RWPE2 (cell line): ENCODE data around the gene VPS8.

Experiments
- ATAC-seq: fragments of 200-7000 bp; cut with Tn5 transposase; 3 replicates; pipeline ENCODE4 v1.9.1; 2021; ENCODE audit warnings: low read depth
- DNase-seq: peaks from one replicate; pipeline ENCODE4 v3.0.0-alpha.2; 2020; ENCODE audit warnings: low spot score
- H3K27ac ChIP-seq: fragments of 450-650 bp; 2 replicates; pipeline ENCODE4 v1.5.1; 2017; ENCODE audit warnings: mild to moderate bottlenecking; ENCODE audit not compliant: poor library complexity, severe bottlenecking
- H3K27me3 ChIP-seq: fragments of 250-450 bp; sonication (Bioruptor Pico); 2 replicates; pipeline ENCODE4 v1.5.1; 2021; ENCODE audit warnings: mild to moderate bottlenecking, moderate library complexity; ENCODE audit not compliant: insufficient read depth, poor library complexity, severe bottlenecking
- H3K36me3 ChIP-seq: fragments of 250-450 bp; sonication (Bioruptor Pico); 2 replicates; pipeline ENCODE4 v1.5.1; 2020; ENCODE audit warnings: low read depth, mild to moderate bottlenecking, moderate library complexity
- H3K4me1 ChIP-seq: fragments of 250-450 bp; sonication (Bioruptor Pico); 2 replicates; pipeline ENCODE4 v1.5.1; 2021; ENCODE audit warnings: mild to moderate bottlenecking, moderate library complexity; ENCODE audit not compliant: insufficient read depth, poor library complexity, severe bottlenecking
- H3K4me3 ChIP-seq: fragments of 250-450 bp; sonication (Bioruptor Pico); 2 replicates; pipeline ENCODE4 v1.5.1; 2021; ENCODE audit warnings: mild to moderate bottlenecking, moderate library complexity; ENCODE audit not compliant: severe bottlenecking
- H3K9me3 ChIP-seq: fragments of 250-450 bp; sonication (Bioruptor Pico); 2 replicates; pipeline ENCODE4 v1.5.1; 2021; ENCODE audit warnings: mild to moderate bottlenecking, moderate library complexity; ENCODE audit not compliant: severe bottlenecking
- TF ChIP-seq, protein P1 (sequence below): fragments of 450-650 bp; IDR thresholded peaks from one replicate; pipeline ENCODE4 v1.5.1; 2017; ENCODE audit warnings: mild to moderate bottlenecking, moderate library complexity; ENCODE audit not compliant: poor library complexity, severe bottlenecking

VPS8 gene

DNA sequence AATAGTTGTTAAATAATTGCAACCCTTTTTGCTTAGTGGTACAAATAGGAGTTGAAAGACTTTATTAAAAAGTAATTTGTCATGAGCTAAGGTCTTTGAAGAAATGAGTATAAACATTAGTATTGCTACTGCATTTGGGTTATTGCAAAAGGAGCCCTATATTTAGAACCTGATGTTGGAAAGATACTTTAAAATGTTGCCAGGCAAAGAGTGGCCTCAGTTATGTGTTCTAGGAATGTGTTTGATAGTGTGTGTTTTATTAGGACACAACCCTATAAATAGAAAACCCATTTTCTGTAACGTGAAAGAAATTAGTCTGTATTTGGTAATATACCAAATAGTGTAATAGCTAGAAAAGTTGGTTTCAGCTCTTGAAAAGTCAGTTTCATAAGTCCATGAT is 10.7 kb downstream of the VPS8 start:
- Histone ChIP-seq H3K4me3 (no peak overlapping the region), H3K4me1 (no peaks in the 10 kb centered on the region), H3K27ac (no peak overlapping the region), H3K9me3 (no peaks in the 10 kb centered on the region), H3K36me3 (peaks cover 14% of the 10 kb centered on the region; the same call in 1 of the 2 replicates), H3K27me3 (no peaks in the 10 kb centered on the region)
- ATAC-seq (no peak), DNase-seq (no peak)
- TF ChIP-seq, protein P1, sequence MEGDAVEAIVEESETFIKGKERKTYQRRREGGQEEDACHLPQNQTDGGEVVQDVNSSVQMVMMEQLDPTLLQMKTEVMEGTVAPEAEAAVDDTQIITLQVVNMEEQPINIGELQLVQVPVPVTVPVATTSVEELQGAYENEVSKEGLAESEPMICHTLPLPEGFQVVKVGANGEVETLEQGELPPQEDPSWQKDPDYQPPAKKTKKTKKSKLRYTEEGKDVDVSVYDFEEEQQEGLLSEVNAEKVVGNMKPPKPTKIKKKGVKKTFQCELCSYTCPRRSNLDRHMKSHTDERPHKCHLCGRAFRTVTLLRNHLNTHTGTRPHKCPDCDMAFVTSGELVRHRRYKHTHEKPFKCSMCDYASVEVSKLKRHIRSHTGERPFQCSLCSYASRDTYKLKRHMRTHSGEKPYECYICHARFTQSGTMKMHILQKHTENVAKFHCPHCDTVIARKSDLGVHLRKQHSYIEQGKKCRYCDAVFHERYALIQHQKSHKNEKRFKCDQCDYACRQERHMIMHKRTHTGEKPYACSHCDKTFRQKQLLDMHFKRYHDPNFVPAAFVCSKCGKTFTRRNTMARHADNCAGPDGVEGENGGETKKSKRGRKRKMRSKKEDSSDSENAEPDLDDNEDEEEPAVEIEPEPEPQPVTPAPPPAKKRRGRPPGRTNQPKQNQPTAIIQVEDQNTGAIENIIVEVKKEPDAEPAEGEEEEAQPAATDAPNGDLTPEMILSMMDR, result no peak

DNA sequence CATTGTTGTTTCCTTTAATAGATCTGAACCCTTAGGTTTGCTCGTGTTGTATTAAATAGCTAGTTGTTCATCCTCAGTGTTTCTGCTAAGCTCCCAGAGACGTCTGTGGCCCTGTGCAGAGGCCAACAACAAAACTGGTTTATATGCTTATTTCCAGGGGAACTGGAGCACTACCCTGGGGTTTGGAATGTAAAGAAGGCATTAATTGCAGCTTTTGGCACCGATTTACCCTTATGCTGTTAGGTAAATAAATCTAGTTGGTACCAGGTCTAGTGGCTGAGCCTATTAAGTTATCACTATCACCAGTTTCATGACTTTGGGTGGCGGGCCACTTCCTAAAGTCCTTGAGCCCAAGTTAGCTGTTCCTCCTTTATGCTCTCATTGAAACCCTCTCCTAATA is 12.0 kb downstream of the VPS8 start:
- no peaks in the 10 kb centered on the region for H3K9me3 ChIP-seq
- no peaks in the 10 kb centered on the region for H3K27me3 ChIP-seq
- H3K27ac ChIP-seq, result no peak overlapping the region
- H3K4me1 ChIP-seq, result no peaks in the 10 kb centered on the region
- ATAC-seq, result no peak
- TF ChIP-seq, protein P1, result no peak
- peaks cover 15% of the 10 kb centered on the region; the same call in 1 of the 2 replicates for H3K36me3 ChIP-seq
- no peak overlapping the region for H3K4me3 ChIP-seq
- no peak for DNase-seq

DNA sequence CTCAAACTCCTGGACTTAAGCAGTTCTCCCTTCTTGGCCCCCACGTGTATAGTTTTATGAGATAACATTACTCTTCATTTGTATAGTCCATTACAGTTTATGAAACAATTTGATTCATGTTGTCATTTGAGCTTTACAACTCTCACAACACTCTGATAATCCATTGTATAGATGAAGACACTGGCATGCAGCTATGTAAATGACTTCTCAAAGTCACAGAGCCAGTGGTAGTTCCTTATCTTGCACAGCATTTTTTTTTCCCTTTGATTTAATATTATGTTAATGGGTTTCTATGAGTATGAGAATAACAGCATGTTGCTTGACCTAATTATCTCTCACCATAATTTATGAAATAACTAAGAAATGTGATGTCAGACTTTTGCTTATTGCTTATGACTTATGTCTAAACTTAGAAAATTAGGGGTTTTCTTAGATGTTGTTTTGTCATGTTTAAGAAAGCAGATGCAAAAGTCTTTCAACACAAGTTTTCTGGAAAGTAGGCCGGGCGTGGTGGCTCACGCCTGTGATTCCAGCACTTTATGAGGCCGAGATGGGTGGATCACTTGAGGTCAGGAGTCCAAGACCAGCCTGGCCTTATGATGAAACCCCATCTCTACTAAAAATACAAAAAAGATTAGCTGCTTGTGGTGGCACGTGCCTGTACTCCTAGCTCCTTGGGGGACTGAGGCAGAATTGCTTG is 13.3 kb downstream of the VPS8 start:
- no peak for ATAC-seq
- Histone ChIP-seq H3K36me3 (peaks cover 20% of the 10 kb centered on the region; the same call in 1 of the 2 replicates), H3K9me3 (no peaks in the 10 kb centered on the region), H3K4me1 (no peaks in the 10 kb centered on the region), H3K27ac (no peak overlapping the region), H3K27me3 (no peaks in the 10 kb centered on the region), H3K4me3 (no peak overlapping the region)
- DNase-seq, result no peak
- TF ChIP-seq, protein P1, result no peak

DNA sequence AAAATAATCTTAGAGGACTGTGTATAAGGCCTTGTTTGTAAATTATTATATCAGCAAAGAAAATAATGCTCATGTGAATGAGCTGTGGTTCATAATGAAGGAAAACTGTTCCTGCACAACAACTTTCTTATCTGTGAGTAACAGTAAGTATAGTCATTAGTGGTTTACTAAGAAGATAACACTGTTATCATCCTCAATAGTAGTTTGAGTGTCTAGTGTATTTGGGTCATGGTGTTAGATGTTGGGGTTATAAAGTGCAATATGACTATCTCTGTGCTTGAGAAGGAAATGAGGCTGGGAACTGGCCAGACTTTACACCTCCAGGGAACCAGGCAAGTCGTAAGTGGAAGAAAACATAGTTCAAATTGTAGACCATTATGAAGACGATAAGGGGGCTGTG is 15.6 kb downstream of the VPS8 start:
- peaks cover 27% of the 10 kb centered on the region for H3K36me3 ChIP-seq
- no peak overlapping the region for H3K4me3 ChIP-seq
- H3K27ac ChIP-seq, result no peak overlapping the region
- no peaks in the 10 kb centered on the region for H3K27me3 ChIP-seq
- H3K9me3 ChIP-seq, result no peaks in the 10 kb centered on the region
- H3K4me1 ChIP-seq, result no peaks in the 10 kb centered on the region
- DNase-seq (no peak), ATAC-seq (no peak)
- TF ChIP-seq, protein P1, result no peak

DNA sequence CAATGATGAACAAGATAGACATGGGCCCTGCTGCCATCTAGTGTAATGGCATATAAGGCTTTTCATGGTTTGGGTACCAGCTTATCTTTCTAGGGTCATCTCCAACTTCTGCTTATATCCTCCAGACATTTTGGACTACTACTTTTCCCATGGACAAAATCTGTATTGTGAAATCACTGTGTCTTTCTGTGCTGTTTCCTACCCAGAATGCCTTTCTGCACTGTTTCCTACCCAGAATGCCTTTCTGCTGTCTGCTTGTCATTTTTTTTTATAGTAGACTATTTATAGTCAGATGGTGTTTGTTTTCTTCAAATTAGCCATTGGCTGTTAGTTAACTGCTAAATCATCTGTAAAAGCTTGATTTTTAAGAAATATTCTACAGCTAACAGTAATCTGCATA is 20.1 kb downstream of the VPS8 start:
- DNase-seq (no peak), ATAC-seq (no peak)
- Histone ChIP-seq H3K36me3 (peaks cover 30% of the 10 kb centered on the region), H3K9me3 (no peaks in the 10 kb centered on the region), H3K4me1 (no peaks in the 10 kb centered on the region), H3K27ac (no peak overlapping the region), H3K4me3 (no peak overlapping the region), H3K27me3 (no peaks in the 10 kb centered on the region)
- TF ChIP-seq, protein P1, result no peak
